Smooth muscle cell of trachea (primary cell): ENCODE measurements around the gene PROSER1. TPM values are rescaled to one million over a fixed set of nuclear protein-coding genes. Genes with fewer than 3 reads are reported as not detected.

Source experiments
- total RNA-seq: library from RNA; depleted of rRNA; stranded (reverse); fragments of >200 nt; gene quantifications from 2 replicates; pipeline ENCODE4 v1.2.1, GENCODE V29; 2014

The PROSER1 gene
- total RNA-seq, result 9.1 and 21.8 TPM in 2 replicates

GRCh38 chr13:39037880-39038568, at the start of gene PROSER1, which contains the start of gene NHLRC3:
TSS of gene PROSER1 (minus strand) at chr13:39038089. CDS start at chr13:39037242, 847 bp downstream.
TSS of gene NHLRC3 (plus strand) at chr13:39038456. CDS start at chr13:39038640, 184 bp downstream.

GRCh38 chr13:38990693-38991092, 47.2 kb downstream of the PROSER1 start, which contains the start of gene STOML3:
TSS of gene STOML3 (minus strand) at chr13:38990831. CDS start at chr13:38990721, 110 bp downstream.

Other genes with a start within 250 kb of the PROSER1 start
- not detected in 2 replicates for gene STOML3, start 47.3 kb downstream of the PROSER1 start, total RNA-seq
- gene NHLRC3, start 367 bp upstream of the PROSER1 start, total RNA-seq, result 19.4 and 24.6 TPM in 2 replicates